ENCODE measurements around the gene FGF14.
A peak's percentile ranks its signal among the peaks of the same experiment; 100 is the strongest.

The FGF14 gene

DNA sequence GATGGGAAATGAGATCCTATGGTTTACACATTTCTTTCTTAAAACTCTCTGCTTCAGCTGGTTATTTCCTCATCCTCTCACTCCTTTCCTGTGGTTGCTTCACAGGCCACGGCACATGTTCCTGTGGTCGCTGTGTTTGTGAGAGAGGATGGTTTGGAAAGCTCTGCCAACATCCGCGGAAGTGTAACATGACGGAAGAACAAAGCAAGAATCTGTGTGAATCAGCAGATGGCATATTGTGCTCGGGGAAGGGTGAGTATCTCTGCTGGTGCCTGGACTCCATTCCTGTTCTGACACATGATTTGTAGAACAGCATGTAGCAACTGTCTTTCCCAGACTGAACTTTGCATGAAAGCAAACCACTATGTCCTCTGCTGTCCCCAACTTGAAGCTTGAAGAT is 695.2 kb downstream of the FGF14 start:
- DNase-seq = peak; percentile 74

- DNase-seq = no peak
Observed at GRCh38 chr13:101703838-101704237, 698.0 kb downstream of the FGF14 start.

GRCh38 chr13:101703081-101703480 is 698.8 kb downstream of the FGF14 start:
- DNase-seq = no peak

GRCh38 chr13:101700598-101700997 is 701.2 kb downstream of the FGF14 start:
- peak; percentile 43 for DNase-seq

DNA sequence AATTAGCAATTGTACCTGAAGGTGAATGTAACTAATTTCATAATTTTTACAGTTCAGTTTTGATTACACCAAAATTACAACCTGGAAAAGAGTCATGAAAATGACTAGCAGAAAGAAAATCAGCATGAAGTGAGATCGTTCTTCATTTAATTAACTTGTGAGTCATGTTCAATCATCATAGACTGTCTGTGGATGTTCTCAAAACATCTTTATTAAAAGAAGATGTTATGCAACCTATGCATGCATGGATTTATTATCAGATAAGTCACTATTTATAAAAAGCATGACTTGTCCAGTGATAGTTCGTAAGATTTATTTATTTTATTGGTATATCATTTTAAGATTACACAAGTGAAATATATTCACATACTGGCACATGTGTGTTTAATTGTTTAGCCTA is 703.4 kb downstream of the FGF14 start:
- peak; percentile 21 for DNase-seq

GRCh38 chr13:101697745-101698144 is 704.1 kb downstream of the FGF14 start:
- DNase-seq = no peak

DNA sequence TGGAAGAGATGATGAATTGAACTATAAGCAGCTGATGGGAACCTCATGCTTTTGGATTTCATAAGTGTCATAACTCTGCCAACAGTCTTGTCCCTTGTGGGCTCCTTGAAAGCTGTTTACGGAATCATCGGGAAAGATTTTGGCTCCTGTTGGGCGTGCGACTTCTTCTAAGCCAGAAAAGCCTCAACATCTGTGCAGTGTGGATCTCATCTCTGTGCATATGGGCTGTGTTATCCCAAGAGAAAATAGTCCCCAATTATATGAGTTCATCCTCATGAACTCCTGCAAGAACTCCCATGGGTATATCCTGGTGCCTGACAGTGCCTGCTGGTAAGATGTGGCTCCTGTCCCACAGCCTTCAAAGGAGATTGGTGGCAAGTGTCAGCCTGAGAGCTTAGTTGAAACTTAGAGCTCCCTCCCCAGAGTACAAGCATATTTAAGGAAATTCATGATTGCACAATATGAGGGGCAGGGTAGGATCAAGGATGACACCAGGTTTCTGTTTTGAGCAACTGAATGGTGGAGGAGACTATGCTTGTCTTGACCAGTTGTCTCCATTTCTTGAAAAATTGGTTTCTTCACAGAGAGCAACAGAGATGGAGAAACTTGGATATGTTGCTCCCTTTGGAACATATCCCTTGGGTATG is 705.9 kb downstream of the FGF14 start:
- DNase-seq = no peak

GRCh38 chr13:101691341-101691860 is 710.4 kb downstream of the FGF14 start:
- DNase-seq = no peak

DNA sequence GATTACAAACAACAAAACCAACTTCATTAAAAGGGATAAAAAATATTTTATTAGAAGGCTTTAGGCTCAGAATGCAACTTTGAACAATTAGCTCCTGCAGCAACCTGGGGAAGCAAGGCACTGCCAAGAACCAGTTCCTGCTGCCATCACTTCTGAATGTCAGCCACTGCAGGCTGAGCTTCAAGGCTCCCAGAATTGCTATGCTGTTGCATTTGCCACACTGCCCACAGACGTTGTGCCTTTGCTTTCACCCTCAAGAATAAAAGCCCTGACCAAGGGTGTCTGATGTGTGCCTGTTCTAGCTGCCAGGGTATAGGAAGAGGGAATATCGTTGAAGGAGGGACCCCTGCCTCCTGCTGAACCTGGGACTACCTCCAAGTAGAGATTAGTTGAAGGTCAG is 711.0 kb downstream of the FGF14 start:
- no peak for DNase-seq

GRCh38 chr13:101686003-101686402 is 715.8 kb downstream of the FGF14 start:
- DNase-seq = no peak

- DNase-seq = no peak
Observed at GRCh38 chr13:101681834-101682233, 720.0 kb downstream of the FGF14 start.

- no peak for DNase-seq
Observed at GRCh38 chr13:101673360-101674105, 728.3 kb downstream of the FGF14 start.

DNA sequence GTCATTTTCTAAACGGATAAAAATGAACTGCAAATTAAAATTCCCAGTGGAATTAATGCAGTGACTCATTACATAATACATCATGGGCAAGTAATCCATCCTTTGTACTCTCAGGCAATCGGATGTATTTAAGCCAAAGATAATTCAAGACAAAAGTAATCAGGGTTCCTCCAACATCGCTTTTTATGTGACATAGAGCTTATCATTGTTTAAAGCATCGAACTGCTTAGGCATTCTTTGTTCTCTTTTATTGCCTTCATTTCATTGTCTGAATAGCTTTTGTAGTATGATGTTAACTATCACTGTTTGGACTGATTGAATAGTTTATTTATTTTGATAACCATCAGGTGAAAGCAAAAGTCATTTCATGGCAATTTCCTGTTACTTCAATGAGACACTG is 740.0 kb downstream of the FGF14 start:
- DNase-seq = no peak
